Esophagus muscularis mucosa (tissue), 4 donors: ENCODE measurements around the gene CPA2. TPM values are rescaled to one million over a fixed set of nuclear protein-coding genes. Genes with fewer than 3 reads are reported as not detected.
"Not testable (repeated sequence)": the region's sequence is repeated elsewhere in the genome, so short reads cannot be mapped to it uniquely, and the experiment has no call there.

Experiments
- DNase-seq: peaks from one replicate; pipeline ENCODE4 v3.0.0-alpha.2; 2017; ENCODE audit errors: extremely low spot score
- H3K27ac ChIP-seq, 4 donors: fragments of 200-600 bp; sonication (generic); replicated peaks in 1 of 4; 1 replicate in 3 of 4; 2 replicates in 1 of 4; pipeline ENCODE4 v1.5.1; 2016 to 2019; ENCODE audit warnings: mild to moderate bottlenecking in 1 of 4
- H3K27me3 ChIP-seq, 4 donors: fragments of 200-600 bp; sonication (generic); one replicate each; pipeline versions ENCODE4 v1.5.1 to v1.6.0; 2016 to 2019
- H3K36me3 ChIP-seq, 4 donors: fragments of 200-600 bp; sonication (generic); one replicate each; pipeline ENCODE4 v1.5.1; 2016 to 2019
- H3K4me1 ChIP-seq, 4 donors: fragments of 200-600 bp; sonication (generic); one replicate each; pipeline ENCODE4 v1.5.1; 2016 to 2019
- H3K4me3 ChIP-seq, 4 donors: fragments of 200-600 bp; sonication (generic); 1 replicate in 2 of 4; 2 replicates in 2 of 4; pipeline ENCODE4 v1.5.1; 2016 to 2019; ENCODE audit warnings: mild to moderate bottlenecking in 4 of 4, moderate library complexity in 1 of 4
- H3K9me3 ChIP-seq, 4 donors: fragments of 200-600 bp; sonication (generic); 1 replicate in 3 of 4; 2 replicates in 1 of 4; pipeline ENCODE4 v1.5.1; 2016 to 2019
- EP300 ChIP-seq: sonication (generic); formaldehyde crosslinking; IDR thresholded peaks from one replicate; pipeline ENCODE4 v1.6.1; 2017; ENCODE audit warnings: antibody characterized with exemption
- POLR2A ChIP-seq: fragments of 450-650 bp; IDR thresholded peaks from one replicate; pipeline ENCODE4 v1.6.1; 2017; ENCODE audit warnings: antibody characterized with exemption, moderate library complexity, mild to moderate bottlenecking, low read depth
- POLR2AphosphoS5 ChIP-seq, 2 donors: sonication (generic); formaldehyde crosslinking; IDR thresholded peaks; one replicate each; pipeline ENCODE4 v1.6.1; 2017; ENCODE audit warnings: antibody characterized with exemption in 2 of 2
- WGBS: methylation state at CpG from one replicate; pipeline ENCODE4 v1.1.5; 2018; 5-methylcytosine and 5-hydroxymethylcytosine counted together
- intact Hi-C: fragments of 100-400 bp; cut with DNase I; formaldehyde crosslinking; loops from one replicate; pipeline ENCODE4 v1.15.1; 2023
- total RNA-seq, 4 donors: library from RNA; depleted of rRNA; stranded (reverse); fragments of >200 nt; gene quantifications; one replicate each; pipeline versions ENCODE4 v1.1.0 to v1.2.1, GENCODE V29; 2016
- TF ChIP-seq, protein P1 (sequence below), 3 experiments: fragments of 200-600 bp in 2 of 3; fragments of 450-650 bp in 1 of 3; sonication (generic) in 2 of 3; IDR thresholded peaks; one replicate each; pipeline ENCODE4 v1.5.1; 2017 to 2019; ENCODE audit warnings: antibody characterized with exemption in 3 of 3, mild to moderate bottlenecking in 2 of 3, moderate library complexity in 1 of 3

Gene CPA2
- total RNA-seq, 4 donors from 2014 or later: not detected

DNA sequence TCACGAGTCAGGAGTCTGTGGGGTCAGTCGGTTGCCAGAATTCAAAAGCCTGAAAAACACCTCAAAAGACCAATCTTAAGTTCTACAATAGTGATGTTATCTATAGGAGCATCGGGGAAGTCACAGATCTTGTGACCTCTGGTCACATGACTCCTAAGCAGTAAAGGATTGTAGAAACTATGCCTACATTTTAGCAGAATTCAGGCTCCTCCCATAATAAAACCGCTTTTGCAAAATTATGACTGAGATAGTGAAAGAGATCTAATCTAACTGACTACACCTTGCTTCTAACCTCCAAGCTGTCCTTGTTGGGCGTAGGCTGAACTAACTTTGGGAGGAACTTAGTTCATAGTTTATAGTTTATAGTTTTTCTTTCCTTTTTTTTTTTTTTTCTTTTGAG, 42.5 kb upstream of the CPA2 start:
- TF ChIP-seq EP300: no peak
- DNase-seq: no peak
- Histone ChIP-seq H3K36me3 (no peaks in the 10 kb centered on the region), H3K27ac (no peak overlapping the region), H3K4me3 (no peak overlapping the region), H3K27me3 (no peaks in the 10 kb centered on the region), H3K4me1 (peaks cover 4 to 17% (median 15%) of the 10 kb centered on the region in 4 donors), H3K9me3 (no peaks in the 10 kb centered on the region)
- intact Hi-C loops: no loop called here
- 91% methylated on average over 5 of the region's 5 CpGs for WGBS

DNA sequence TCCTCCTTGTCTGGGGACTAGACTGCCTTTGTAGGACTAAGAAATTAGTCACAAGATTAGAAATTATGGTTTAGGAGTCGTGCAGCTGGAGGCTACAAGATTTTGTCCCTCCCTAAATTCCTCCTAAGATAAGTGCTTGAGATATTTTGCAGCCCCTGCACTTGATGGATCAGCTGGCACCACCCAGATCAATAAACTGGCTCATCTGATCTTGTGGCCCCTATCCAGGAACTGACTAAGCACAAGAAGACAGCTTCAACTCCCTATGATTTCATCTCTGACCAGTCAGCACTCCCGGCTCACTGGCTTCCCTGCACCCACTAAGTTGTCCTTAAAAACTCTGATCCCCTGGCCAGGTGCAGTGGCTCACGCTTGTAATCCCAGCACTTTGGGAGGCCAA, 41.7 kb upstream of the CPA2 start:
- DNase-seq, intact Hi-C loops, H3K27ac ChIP-seq, H3K36me3 ChIP-seq, H3K27me3 ChIP-seq, H3K9me3 ChIP-seq, H3K4me3 ChIP-seq: not testable (repeated sequence)
- 73% methylated on average over 3 of the region's 3 CpGs for WGBS
- H3K4me1 ChIP-seq: peaks cover 4 to 18% (median 15%) of the 10 kb centered on the region in 4 donors

DNA sequence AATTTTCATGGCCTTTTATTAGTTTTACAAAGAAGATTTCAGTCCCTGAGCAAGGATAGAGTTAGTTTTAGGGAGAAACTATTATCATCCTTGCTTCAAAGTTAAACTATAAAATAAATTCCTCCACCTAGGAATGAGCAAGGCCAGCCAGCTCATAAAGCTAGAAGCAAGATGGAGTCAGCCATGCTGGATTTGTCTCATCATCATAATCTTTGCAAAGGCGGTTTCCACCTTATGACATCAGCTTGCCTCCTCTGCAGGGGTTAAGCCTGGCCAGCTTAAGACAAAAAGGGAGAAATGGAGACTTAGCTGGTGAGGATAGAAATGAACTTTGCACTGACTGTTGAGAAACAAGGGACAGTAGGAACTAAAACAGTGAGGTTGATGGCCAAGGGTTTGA, 40.3 kb upstream of the CPA2 start:
- Histone ChIP-seq H3K9me3 (no peaks in the 10 kb centered on the region), H3K27ac (no peak overlapping the region), H3K4me1 (peaks cover 4 to 18% (median 15%) of the 10 kb centered on the region in 4 donors), H3K27me3 (no peaks in the 10 kb centered on the region), H3K4me3 (no peak overlapping the region), H3K36me3 (no peaks in the 10 kb centered on the region)
- 86% methylated on average over 1 of the region's 1 CpG for WGBS
- intact Hi-C loops: no loop called here
- TF ChIP-seq POLR2AphosphoS5 (IDR thresholded peaks at IDR 0.05) (no peak), EP300 (no peak), POLR2A (no peak)
- TF ChIP-seq, protein P1, sequence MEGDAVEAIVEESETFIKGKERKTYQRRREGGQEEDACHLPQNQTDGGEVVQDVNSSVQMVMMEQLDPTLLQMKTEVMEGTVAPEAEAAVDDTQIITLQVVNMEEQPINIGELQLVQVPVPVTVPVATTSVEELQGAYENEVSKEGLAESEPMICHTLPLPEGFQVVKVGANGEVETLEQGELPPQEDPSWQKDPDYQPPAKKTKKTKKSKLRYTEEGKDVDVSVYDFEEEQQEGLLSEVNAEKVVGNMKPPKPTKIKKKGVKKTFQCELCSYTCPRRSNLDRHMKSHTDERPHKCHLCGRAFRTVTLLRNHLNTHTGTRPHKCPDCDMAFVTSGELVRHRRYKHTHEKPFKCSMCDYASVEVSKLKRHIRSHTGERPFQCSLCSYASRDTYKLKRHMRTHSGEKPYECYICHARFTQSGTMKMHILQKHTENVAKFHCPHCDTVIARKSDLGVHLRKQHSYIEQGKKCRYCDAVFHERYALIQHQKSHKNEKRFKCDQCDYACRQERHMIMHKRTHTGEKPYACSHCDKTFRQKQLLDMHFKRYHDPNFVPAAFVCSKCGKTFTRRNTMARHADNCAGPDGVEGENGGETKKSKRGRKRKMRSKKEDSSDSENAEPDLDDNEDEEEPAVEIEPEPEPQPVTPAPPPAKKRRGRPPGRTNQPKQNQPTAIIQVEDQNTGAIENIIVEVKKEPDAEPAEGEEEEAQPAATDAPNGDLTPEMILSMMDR (IDR thresholded peaks at IDR 0.05): no peak
- DNase-seq: no peak

DNA sequence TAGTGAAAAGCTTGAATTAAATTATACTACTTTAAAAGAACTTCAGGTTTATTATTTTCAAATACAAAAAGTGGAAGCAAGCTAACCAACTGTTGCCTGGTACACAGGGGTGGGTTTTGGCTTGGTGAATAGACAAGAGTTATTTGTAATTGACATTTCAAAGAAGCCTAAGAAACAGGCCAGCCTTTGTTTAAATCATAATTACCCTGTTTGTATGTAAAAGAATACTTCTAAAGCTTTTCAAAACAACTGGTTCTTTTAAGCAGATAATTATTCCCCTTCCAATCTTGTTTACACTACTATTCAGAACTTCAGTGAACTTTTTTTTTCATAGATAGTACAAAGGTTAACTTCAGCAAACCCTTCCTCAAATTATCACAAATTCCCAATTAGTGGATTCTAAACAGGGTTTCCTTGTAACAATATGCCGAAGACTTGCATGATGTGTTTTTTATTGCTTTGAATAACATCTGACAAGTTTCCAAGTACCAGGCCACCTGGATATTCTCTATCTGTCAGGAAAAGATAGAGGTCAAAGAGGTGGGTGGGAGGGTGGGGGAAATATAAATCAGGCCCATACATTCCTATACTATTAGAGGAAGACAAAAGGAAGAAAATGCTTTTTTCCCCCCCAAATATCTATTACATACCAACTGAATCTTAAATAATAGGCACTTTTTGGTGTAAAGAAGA, 38.6 kb upstream of the CPA2 start:
- Histone ChIP-seq H3K27me3 (no peaks in the 10 kb centered on the region), H3K4me1 (peaks cover 4 to 26% (median 15%) of the 10 kb centered on the region in 4 donors), H3K36me3 (no peaks in the 10 kb centered on the region), H3K4me3 (no peak overlapping the region), H3K9me3 (no peaks in the 10 kb centered on the region), H3K27ac (peak overlapping the region in 2 of 4 donors; percentile 6 to 14)
- TF ChIP-seq POLR2A: no peak
- no peak for TF ChIP-seq POLR2AphosphoS5 (IDR thresholded peaks at IDR 0.05)
- TF ChIP-seq, protein P1 (IDR thresholded peaks at IDR 0.05): no peak
- TF ChIP-seq EP300: no peak
- intact Hi-C loops: no loop called here
- DNase-seq: no peak
- 22% methylated on average over 1 of the region's 1 CpG for WGBS

DNA sequence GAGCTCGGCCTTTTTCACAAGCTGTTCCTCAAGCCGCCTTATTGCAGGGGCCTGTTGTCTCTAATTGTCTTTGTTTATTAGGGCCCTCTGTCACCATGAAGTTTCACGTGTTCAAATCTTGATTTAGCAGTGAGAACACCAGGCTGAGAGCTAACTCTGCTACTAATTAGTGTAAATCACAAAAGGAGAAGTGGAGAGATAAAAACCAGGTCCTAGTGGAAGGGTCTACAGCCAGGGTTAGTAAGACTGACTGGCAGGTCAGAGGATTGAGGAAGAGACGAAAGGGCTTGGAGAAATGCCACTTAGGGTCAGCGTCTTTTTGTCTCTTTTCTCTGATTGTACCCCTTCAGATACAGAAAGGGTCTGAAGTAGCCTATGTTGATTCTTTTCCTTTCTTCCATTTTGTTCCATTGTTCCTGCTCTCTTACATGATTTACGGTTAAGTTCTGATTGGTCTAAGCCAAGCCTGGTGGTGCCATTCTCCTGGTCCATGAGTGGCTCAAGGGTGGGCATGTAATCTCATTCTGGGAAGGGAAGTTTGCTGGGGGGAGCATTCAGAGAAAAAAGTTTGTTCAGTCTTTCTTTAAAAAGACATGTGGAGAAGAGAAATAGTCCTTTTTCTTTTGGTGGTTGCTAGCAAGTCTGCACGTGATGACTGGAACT, 37.7 kb upstream of the CPA2 start:
- Histone ChIP-seq H3K27ac (no peak overlapping the region), H3K27me3 (no peaks in the 10 kb centered on the region), H3K36me3 (no peaks in the 10 kb centered on the region), H3K4me3 (no peak overlapping the region), H3K4me1 (peaks cover 4 to 26% (median 15%) of the 10 kb centered on the region in 4 donors), H3K9me3 (no peaks in the 10 kb centered on the region)
- intact Hi-C loops: no loop called here
- DNase-seq: no peak
- TF ChIP-seq, protein P1 (IDR thresholded peaks at IDR 0.05): no peak
- no peak for TF ChIP-seq EP300
- no peak for TF ChIP-seq POLR2AphosphoS5 (IDR thresholded peaks at IDR 0.05)
- no peak for TF ChIP-seq POLR2A
- WGBS: 69% methylated on average over 7 of the region's 7 CpGs

DNA sequence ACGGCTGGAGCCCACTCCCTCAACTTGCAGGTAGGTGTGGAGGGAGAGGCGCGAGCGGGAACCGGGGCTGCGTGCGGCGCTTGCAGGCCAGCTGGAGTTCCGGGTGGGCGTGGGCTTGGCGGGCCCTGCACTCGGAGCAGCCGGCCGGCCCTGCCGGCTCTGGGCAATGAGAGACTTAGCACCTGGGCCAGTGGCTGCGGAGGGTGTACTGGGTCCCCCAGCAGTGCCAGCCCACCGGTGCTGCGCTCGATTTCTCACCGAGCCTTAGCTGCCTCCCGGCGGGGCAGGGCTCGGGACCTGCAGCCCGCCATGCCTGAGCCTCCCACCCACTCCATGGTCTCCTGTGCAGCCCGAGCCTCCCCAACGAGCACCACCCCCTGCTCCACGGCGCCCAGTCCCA, 36.7 kb upstream of the CPA2 start:
- intact Hi-C loops, H3K9me3 ChIP-seq, H3K4me3 ChIP-seq, H3K27ac ChIP-seq, H3K27me3 ChIP-seq, DNase-seq, H3K36me3 ChIP-seq: not testable (repeated sequence)
- WGBS: no CpG with 5 or more reads among the region's 28 CpGs
- peaks cover 4 to 26% (median 15%) of the 10 kb centered on the region in 4 donors for H3K4me1 ChIP-seq
